Posterior cingulate gyrus (tissue), 11 donors: Measurements from ENCODE around the gene R3HDM2.
"Not testable (repeated sequence)": the region's sequence is repeated elsewhere in the genome, so short reads cannot be mapped to it uniquely, and the experiment has no call there.

ENCODE experiments used
- DNase-seq, 10 donors: peaks; one replicate each; pipeline versions ENCODE4 v3.0.0 to v3.0.0-alpha.2; 2020 to 2021; ENCODE audit warnings: mixed read lengths in 3 of 10
- intact Hi-C: fragments of 100-400 bp; cut with DNase I; formaldehyde crosslinking; loops from one replicate; pipeline ENCODE4 v1.15.1; 2023

The R3HDM2 gene

DNA sequence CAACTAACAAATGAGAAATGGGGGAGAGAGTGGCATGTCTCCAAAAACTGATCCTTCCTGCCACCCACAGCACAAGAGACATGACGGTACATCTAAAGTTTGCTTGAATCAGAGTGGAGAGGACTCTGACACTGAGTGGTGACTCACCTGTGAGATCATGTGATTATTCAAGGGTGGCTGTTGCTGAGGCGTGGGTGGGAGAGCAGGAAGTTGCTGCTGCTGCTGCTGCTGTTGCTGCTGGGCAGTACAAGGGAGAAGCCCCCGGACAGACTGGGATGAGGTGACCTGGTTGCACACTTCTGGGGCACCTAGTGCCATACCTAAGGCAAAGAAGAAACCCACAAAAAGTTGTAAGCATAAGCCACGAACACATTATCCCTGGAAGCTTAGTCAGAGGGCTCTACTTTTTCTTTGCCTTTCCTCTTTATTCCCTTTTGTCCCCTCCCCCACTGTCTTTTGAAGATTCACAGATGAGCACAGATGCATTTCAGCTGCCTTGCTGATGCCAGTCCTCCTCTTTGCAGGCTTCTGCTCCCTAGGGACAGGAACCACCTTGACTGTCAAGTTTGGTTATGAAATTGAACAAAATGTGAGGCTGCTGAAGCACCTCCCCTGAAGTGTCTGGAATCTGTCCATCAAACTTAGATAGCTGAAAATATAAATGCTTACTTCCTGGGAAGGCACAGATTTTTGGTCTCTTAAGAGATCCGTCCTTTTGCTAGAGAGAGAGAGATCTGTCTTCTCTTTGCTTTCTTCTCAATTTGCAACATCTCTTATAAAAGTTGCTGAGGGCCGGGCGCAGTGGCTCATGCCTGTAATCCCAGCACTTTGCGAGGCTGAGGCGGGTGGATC lies 150.4 kb downstream of the R3HDM2 start:
- DNase-seq: peak in 7 of 10 donors; percentile 19 to 92 (median 54)
- intact Hi-C loops: no loop called here

DNA sequence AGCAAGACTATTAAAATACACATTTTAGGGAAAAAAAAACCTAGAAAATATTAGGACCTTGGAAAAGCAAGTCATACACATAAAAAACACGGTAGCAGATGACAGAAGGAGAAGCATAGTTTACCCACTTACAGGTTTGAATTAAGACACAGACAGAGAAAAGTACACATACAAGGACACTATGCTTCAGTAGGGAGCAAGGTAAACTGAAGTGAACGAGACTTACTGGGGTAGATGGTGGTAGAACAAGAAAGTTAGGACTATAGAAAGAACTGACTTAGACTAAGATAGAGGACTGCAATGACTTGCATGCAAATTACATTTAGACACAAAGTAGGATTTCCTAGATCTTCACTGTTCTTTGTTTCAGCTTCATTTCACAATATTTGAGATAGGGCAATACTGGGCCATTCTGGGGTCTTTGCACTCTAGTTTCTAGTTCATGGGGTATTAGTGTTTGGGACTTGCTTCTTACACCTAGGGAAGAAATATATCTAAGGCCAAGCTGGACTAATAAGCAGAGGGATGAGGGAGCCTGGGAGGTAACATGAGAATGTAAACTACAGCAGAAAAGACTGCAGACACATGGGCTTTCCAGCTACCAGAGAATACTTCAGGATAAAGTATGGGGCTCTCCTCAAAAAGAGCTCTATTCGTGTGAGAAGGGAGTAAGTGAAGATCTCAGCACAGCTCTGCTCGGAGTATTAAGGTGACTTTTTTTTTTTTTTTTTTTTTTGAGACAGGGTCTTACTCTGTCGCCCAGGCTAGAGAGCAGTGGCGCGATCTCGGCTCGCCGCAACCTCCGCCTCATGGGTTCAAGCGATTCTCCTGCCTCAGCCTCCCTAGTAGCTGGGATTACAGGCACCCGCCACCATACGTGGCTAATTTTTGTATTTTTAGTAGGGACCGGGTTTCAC lies 152.1 kb downstream of the R3HDM2 start:
- DNase-seq: no peak
- intact Hi-C loops: no loop called here

DNA sequence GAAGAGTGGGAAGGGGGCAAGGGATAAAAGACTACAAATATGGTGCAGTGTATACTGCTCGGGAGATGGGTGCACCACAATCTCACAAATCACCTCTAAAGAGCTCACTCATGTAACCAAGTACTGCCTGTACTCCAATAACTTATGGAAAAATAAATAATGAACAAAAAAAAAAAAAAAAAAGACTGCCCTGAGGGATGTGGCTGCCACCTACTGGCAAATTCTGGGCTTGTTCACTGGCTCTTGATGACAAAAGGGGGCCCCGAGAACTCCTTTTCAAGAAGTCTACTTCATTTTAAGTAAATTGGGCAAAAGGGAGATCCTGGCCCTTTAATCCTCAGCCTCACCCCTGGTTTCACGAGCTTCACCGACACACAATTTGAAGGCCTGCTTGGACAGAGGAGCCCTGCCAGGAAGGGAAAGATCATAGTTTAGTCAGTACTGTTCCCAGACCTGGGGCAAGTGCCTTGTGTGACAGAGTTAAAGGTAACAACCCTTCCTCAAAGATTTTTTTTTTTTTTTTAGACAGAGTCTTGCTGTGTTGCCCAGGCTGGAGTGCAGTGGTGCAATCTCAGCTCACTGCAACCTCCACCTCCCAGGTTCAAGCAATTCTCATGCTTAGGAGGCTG lies 153.8 kb downstream of the R3HDM2 start:
- intact Hi-C loops: no loop called here
- no peak for DNase-seq

DNA sequence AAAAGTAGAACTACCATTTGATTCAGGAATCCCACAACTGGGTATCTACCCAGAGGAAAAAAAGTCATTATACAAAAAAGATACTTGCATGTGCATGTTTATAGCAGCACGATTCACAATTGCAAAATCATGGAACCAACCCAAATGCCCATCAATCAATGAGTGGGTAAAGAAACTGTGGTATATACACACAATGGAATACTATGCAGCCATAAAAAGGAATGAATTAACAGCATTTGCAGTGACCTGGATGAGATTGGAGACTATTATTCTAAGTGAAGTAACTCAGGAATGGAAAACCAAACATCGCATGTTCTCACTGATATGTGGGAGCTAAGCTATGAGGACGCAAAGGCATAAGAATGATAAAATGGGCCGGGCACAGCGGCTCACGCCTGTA lies 154.6 kb downstream of the R3HDM2 start:
- intact Hi-C loops: not testable (repeated sequence)

DNA sequence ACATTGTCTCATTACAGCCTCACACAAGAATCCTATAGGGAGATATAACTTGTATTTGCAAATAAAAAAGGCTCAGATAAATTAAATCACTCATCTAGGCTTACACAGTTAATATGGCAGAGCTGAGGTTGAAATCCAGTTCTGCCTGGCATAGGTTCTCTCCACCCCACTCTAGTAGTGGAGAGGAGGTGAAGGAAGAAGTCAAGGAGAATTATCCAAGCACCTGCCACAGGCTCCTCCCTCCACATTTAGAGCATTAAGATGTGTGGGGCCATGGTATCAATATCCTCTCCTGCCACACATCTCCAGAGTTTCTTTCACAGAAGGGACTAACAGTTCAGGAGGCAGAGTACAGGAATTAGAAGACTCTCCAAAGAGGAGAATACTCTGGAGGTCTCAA lies 157.3 kb downstream of the R3HDM2 start:
- no peak for DNase-seq
- intact Hi-C loops: no loop called here

More for the DNA sequence above, 154.6 kb downstream of the R3HDM2 start:
- not testable (repeated sequence) for DNase-seq

DNA sequence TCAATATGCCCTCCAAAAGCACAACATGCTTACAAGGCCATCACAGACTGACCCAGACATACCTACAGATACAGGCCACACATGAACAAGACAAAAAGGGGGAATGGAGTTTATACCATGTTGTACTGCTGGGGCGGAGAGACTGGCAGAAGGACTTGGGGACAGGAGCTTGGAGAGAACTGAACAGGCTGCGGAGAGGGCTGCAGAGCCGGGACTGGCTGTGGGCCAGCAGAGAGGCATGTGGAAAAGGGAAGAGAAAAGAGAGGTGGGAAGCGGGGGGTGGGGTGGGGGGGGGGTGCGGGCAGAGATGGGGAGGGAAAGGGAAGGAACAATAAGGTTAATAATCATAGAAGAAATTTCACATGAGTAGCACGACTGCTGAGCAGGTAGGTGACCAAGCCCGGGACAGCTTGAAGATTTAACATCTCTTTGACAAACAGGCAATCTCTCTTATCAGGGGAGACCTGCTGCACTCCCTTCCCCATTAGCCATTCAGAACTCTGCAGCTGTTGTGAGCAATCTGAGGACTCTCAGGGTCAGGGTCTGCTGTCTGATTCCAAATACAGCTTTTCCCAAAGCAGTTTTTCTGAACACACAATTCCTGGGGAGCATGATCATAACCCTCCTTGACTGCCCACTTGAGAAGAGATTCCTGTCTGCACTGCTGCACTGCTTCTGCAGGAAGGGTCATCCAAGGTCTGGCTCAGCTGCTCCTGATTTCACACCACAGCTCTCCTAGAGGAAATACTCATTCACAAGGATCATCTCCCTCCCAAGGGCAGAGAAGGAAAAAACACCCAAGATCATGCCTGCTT lies 158.3 kb downstream of the R3HDM2 start:
- peak in 1 of 10 donors; percentile 38 for DNase-seq
- intact Hi-C loops: no loop called here

DNA sequence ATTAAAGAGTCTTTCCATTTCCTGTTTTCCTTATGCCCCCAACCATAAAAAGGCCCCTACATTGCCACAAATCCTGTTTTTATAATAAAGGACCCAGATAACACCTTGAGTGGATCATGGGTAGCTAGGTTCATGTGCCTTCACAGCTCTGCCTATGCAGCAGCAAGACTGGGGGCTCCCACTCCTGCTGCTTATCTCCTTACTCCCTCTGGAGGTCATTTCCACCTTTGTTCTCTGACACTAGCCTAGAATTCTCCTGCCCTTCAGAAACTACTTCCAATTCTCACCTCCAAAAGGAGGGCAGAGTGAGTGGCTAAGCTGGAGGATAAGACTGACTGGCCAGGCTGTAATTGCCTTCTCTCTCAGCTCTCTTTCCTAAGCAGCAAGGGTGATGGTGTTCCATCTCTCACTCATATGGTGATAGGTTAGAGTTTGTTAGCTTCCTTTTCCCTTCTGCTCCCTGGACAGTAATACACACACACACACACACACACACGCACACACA lies 159.8 kb downstream of the R3HDM2 start:
- DNase-seq: no peak
- intact Hi-C loops: no loop called here

DNA sequence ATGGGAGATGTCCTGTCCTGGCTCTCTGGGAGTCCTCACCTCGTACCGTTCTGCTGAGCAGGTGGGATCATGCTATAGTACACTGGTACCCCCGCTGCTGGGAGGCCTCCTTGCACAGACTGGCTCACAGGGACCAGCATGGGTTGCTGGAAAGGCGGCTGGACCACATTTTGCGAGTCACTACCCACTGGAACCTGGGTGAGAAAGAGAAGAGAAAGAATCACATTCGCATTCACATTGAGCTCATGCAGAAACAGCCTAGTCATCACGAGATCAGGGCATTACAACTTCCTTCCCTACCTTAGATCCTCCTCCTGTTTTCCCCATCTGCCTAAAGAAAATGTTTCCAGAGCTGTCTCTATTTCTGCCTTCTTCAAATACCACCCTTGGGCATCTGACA lies 162.6 kb downstream of the R3HDM2 start:
- intact Hi-C loops: no loop called here
- DNase-seq: no peak

DNA sequence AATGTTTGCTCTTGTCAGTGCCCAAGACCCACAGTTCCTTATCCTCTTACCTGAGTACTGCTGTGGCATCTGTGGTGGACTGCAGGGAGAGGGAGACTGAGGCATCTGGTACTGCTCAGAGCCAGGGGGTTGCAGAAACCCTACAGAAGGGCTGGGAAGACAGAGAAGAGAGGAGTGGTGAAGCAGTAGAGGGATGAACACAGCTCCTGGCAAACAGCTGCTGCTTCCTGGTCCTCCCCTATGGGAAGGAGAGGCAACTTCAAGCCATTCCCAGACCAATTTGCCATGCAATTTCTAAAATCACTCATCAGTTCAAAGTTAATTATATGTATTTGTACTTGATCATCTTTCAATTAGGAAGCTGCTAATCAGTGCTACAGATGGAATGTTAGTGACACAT lies 164.2 kb downstream of the R3HDM2 start:
- DNase-seq: no peak
- intact Hi-C loops: no loop called here

DNA sequence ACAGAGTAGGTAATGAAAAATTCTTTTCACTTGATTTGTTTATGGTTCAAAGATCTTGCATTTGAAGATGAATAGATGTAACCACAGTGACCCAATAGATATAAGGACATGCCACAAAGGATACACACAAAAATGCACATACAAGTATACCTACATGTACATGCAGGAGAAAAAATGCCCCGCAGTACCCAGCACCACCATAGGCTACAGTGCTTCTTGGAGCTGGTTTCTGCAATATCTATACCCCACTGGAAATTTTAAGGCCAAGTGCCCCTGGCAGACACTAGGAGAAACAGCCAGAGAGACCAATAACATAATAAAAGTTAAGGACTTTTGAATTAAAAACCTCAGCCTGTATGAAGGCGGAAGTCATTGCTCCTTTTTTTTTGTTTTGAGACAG lies 167.7 kb downstream of the R3HDM2 start:
- intact Hi-C loops: loop anchor here (2.0 kb wide), 1 partner anchor 190 kb away; no protein-coding TSS in a partner anchor
- no peak for DNase-seq

DNA sequence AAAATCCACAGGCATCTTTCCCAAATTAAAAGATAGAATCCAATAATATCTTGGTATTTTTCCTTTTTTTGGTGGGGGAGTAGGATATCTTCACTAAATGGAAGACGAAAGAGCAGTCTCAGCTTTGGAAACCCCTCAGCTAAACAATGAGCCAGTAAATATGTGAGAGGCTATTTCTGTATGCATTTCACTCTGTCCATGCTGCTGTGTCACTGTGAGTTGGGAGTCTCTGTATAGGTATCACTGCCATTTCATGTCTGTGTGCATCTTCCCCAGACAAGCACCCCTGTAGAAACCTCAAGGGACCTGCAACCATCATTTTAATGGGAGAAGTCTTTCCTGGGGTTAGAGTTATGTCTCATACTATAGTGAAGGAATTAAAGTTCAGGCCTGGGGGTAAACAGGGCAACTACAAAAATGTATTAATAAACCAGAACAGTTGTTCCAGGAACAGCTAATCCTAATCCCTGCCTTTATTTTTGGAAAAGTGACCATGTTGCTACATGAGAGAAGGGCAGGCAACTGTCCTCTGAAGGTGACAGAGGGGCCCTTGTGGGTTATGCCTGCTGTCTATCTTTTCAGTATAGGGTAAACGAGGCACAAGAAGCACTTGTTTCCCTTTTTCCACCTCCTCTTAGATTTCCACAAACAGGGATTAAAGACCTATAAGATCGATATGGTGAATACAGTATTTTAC lies 168.6 kb downstream of the R3HDM2 start:
- DNase-seq: no peak
- intact Hi-C loops: loop anchor here (2.0 kb wide), 1 partner anchor 191 kb away; no protein-coding TSS in a partner anchor

DNA sequence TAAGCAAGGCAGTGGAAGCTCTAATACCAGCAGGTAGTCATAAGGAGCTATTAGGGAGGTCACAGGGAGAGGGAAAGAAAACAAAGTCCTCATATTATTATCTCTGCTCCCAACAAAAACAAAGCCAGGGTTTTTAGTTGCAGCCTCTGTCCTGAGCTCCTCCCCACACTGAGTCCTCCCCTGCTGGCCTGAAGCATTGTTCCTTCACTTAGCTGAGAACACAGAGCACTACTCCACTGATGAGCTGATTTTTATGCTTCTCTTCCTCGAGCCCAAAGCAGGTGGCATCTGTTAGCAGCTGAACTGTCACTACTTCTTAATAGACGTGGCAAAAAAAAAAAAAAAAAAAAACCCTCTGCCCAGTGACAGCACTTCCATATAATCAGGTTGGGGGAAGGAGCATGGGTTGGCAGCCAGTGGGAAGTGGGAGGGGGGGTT lies 169.4 kb downstream of the R3HDM2 start:
- intact Hi-C loops: no loop called here
- peak in 1 of 10 donors; percentile 71 for DNase-seq

DNA sequence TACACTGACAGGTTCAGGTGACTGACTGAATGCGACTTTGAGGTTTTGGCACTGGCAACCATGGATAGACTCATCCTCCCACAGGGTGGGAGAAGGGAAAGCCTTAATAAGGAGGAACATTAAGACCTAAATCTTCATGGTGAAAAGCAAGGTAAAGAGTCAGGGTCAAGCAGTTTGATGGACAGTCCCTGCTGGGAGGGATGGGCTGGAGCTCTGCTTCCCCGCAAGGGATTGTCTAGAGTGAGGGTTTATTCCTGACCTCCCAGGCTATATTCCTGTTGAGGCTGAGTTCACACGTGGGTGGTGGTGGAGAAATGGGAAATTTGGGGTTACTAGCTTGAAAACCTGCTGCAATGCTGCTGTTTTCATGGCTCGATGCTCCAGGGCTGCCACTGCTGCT lies 170.5 kb downstream of the R3HDM2 start:
- DNase-seq: no peak
- intact Hi-C loops: no loop called here

DNA sequence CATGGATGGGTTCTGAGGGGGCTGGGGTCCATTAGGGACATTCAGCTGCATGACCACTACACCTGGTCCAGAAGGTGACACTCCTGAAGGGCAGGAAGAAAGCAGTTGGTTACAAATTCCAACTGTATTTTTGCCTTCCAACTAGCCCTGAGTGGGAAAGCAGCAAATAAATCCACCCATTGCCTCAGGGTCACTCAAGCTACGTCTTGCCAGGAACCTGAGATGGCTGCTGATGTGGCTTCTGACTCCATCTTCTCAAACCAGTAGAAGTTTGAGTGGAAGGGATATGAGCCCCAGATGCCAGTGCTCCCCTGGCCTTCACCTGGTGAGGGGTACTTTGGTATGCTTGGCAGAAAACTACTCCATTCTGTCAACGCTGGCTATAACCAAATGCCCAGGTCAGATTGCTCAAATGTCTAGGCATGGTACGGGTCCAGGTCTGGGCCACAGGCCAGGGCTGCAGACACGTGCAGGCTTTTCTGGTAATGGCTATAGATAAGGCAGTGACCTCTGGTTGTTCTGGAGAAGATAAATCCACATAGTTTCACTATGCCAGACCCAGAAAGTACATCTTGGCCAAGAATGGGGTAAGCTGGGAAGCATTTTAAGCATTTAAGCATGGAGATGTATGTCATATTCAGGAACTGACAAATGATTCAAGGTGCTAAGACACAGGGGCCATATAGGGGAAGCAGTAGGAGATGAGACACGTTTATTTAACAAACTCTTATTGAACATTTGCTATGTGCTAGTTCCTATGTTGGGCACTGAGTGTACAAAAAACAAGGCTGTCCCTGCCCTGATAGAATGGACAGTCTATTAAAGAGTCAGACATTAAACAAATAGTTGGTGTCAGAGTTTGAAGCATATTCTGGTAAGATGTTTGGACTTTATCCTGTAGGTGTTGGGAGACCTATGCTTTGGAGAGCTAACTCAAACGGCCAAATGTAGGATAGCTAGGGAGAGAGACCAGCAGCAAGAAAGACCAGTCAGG lies 171.6 kb downstream of the R3HDM2 start:
- DNase-seq: no peak
- intact Hi-C loops: no loop called here

DNA sequence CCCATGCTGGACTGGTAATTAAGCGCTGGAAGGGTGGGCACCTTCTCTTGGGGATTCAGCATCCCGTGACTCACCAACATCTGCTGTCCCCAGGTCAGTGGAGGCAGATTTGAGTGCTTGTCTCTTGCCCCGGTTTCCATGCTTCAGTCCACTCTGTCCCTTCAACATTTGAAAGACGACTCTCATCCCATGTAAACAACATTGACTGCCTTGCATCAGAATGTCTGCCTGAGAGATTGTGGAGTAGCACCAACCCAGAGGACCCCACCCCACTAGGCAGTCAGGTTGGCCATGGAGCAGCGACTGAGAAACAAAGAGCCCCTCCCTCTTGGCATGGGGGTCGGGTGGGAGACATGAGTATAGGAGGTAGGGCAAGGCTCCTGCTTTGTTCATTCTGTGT lies 174.9 kb downstream of the R3HDM2 start:
- intact Hi-C loops: no loop called here
- DNase-seq: no peak

DNA sequence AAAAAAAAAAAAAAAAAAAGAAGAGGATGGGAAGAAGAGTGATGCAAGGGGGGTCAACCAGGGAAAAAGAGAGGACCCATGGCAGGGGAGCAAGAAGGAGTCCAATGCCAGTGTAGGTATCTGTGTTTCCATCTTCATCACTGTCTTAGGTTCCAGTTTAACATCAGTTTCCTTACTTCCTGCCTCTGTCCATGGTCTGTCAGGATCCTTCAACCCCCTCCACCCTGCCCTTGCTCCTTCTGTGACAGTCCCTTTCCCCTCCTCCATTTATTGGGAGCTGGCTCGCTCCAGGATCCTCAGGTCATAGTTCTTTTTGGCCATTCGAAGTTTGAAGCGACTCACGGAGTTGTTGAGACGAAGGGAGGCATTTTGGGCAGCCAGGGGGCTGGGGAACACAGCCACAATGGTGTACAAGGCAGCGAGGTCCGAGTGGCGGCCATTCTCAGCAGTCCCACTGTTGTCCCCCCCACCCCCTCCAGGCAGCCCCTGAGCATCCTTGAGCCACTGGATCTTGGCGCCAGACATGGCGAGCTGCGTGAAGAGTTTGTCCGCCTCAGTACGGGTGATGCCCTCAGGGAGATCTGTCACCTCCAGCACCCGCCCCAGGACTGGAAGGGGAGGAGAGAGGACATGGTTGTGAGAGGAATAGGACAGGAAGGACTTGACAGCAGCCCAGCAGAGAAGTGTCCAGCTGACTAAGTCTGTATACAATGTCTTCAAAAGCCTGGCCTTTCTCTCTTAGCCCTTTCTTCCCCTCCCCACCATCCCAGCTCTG lies 176.2 kb downstream of the R3HDM2 start:
- intact Hi-C loops: no loop called here
- peak in 1 of 10 donors; percentile 32 for DNase-seq

DNA sequence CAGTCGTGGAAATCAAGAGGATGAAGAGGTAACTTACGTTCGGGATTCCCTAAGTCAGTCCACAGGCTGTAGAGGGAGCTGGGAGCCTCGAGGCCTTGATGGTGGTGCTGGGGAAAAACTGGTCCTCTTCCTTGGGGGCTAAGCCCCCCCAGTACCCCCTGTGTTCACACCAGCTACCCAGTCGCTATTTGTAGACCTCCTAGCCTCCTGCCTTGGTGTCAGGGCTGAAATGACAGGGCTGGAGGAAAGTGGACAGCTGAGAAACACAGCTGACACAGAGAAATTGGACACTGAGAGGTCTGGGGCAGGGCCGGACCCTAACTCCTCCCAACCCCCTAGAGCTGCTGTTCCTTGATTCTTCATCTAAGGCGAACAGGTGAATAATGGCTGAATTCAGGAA lies 179.9 kb downstream of the R3HDM2 start, which contains the start of gene STAC3:
TSS of gene STAC3 (minus strand) at position 232 of the 400 bp plus-strand sequence. CDS start 1,551 bp downstream, outside the sequence.
- intact Hi-C loops: no loop called here
- DNase-seq: no peak
